GM21526 (cell line): ENCODE measurements around the gene TCTN1.
"Not testable (repeated sequence)": the region's sequence is repeated elsewhere in the genome, so short reads cannot be mapped to it uniquely, and the experiment has no call there.

ENCODE experiments used
- ATAC-seq: cut with Tn5 transposase; IDR thresholded peaks from one replicate; pipeline ENCODE4 v1.9.1; 2021; ENCODE audit warnings: moderate library complexity; ENCODE audit not compliant: unreplicated experiment, low FRiP score

Gene TCTN1

GRCh38 chr12:110613771-110614684 is at the start of gene TCTN1:
TCTN1 (plus strand) TSS chr12:110614129; CDS start chr12:110614183, 54 bp downstream.
- ATAC-seq = peak; percentile 80

- ATAC-seq = no peak
These were observed 49.4 kb upstream of the TCTN1 start for GRCh38 chr12:110564471-110564991.

GRCh38 chr12:110565894-110566871 is 47.7 kb upstream of the TCTN1 start:
- no peak for ATAC-seq

GRCh38 chr12:110566993-110567392 is 46.9 kb upstream of the TCTN1 start:
- no peak for ATAC-seq

GRCh38 chr12:110568752-110569151 is 45.2 kb upstream of the TCTN1 start:
- no peak for ATAC-seq

- ATAC-seq = not testable (repeated sequence)
These were observed 44.1 kb upstream of the TCTN1 start for GRCh38 chr12:110569838-110570237.

- not testable (repeated sequence) for ATAC-seq
These were observed 43.1 kb upstream of the TCTN1 start for GRCh38 chr12:110570798-110571197.

- no peak for ATAC-seq
These were observed 39.9 kb upstream of the TCTN1 start for GRCh38 chr12:110574044-110574443.

GRCh38 chr12:110574717-110575230 is 39.2 kb upstream of the TCTN1 start:
- ATAC-seq = not testable (repeated sequence)

- no peak for ATAC-seq
These were observed 38.6 kb upstream of the TCTN1 start for GRCh38 chr12:110575326-110575725.

GRCh38 chr12:110576504-110576903 is 37.4 kb upstream of the TCTN1 start:
- no peak for ATAC-seq

- ATAC-seq = no peak
These were observed 35.9 kb upstream of the TCTN1 start for GRCh38 chr12:110577864-110578693.

- no peak for ATAC-seq
These were observed 35.0 kb upstream of the TCTN1 start for GRCh38 chr12:110578694-110579534.

GRCh38 chr12:110579535-110580253 is 34.2 kb upstream of the TCTN1 start:
- ATAC-seq = no peak

GRCh38 chr12:110581931-110582275 is 32.0 kb upstream of the TCTN1 start:
- no peak for ATAC-seq

- ATAC-seq = peak; percentile 41
These were observed 31.4 kb upstream of the TCTN1 start for GRCh38 chr12:110582276-110583136.
